GM12801 (cell line): ENCODE measurements around the gene MYOCOS.

ENCODE experiments used
- CTCF ChIP-seq: IDR thresholded peaks from one replicate; pipeline ENCODE4 v1.5.1; 2011; ENCODE audit warnings: control low read depth; ENCODE audit not compliant: insufficient read length; ENCODE audit errors: extremely low read depth

The MYOCOS gene

GRCh38 chr1:171643156-171643555 is 21.1 kb downstream of the MYOCOS start:
- TF ChIP-seq CTCF = no peak

DNA sequence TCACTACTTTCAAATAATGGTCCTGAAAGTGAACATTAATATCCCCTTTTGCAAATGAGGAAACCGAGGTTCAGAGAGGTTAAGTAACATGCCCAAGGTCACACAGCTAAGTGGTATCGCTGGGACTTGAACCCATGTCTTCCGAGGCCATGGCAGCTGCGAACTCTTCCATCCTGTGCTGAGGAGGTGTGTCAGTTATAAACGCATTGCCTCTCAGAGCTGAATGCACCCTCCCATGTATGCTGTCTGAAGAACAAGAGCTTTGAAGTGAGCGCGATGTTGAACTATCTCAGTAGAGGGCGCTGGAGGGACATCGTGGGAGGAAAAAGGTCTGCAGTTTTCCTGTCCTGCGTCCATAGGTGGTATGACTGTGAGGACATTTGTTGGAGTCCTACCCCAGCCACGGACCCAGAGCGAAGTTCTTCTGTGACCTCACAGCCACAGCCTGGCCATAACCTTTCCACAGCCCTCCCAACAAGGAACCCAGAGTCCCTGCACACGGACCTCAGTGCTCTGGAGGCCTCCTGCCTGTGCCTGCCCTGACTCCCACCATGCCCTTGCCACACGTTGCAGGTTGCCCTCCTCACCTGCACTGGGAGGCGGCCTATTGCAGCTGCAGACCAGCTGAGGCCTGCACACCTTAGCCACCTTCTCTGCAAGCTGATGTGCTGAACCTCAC is 22.9 kb downstream of the MYOCOS start:
- no peak for TF ChIP-seq CTCF

DNA sequence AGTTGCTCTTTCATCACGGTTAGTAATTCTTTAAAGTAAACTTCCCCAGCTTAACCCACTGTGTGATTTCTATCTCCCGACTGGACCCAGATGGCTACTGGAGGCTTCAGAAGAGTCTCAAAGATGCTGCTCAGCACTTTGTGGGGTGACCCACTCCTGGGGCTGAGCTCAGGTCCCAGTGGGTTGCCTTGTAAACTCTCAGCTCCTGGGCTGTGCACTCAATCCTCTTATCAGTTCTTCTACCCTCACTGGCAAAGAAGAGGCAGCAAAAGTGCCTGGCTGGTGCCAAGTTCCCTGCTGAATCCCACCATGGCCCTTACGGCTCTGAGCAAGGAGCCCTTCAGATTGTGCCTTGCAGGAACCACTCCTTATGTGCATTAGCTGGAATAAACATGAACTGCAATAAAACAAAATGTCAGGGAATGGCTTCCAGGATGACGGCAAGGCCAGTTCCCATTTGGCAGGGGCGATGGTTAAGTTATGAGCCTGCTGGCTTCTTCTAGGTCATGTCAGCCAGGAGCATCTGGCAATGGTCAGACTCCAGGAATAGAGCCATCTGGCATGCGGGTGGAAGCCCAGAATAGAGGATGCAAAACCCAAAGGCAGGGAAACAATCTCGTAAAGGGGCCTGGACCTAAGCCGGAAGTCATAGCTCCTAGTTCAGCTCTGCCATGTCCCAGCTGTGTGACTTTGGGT is 23.7 kb downstream of the MYOCOS start:
- no peak for TF ChIP-seq CTCF

DNA sequence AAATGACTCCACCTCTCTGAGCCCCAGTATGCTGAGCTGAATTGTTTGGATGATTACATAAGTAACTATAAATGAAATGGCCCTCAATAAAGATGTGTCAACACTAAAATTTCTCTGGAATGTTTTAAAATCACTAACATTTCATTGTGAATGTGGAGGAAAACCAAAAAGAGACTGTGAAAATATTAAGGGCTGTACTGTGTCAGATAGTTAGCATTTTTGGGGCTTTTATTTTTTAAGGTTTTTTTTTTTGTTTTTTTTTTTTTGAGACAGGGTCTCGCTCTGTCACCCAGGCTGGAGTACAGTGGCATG is 24.2 kb downstream of the MYOCOS start:
- TF ChIP-seq CTCF = no peak

- TF ChIP-seq CTCF = no peak
Measured at GRCh38 chr1:171652234-171652822, 30.3 kb downstream of the MYOCOS start, which contains the start of gene MYOC. Gene MYOC, minus strand, starts transcription at chr1:171652688. Its CDS starts 77 bp downstream, at chr1:171652611.

- TF ChIP-seq CTCF = no peak
Measured at GRCh38 chr1:171653796-171654195, 31.8 kb downstream of the MYOCOS start.

DNA sequence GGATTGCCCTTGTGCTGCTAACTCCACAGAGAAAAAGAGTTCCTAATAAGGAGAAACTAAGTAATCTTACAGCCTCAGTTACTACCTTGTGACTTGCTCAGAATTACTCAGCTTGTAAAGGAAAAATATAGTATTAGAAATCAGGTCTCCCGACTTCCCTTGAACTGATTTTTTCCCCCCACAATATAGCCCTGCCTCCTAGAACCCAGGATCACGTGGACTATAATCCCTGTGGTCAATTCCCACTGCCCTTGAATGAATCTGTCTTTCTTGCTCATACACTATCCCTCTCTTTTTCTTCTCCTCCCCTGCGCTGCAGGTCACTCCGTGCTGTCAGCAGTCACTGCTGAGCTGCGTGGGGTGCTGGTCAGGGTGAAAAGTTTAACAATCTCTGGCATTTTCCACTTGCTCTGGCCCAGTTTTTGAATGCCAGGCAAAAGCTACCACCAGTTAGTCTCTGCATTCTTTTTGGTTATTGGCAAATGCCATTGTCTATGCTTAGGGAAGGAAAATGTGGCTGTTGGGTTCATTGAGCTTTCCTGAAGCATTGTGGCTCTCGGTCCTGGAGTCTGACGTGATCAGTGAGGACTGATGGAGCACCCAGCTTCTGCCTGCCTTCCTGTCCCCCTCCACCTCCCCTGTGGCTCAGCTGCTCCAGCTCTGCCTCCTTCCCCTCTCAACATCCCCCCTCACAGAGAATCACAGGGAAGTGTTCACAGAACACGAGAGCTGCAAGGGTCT is 32.3 kb downstream of the MYOCOS start:
- TF ChIP-seq CTCF = no peak
